HepG2 (cell line): ENCODE results near the gene PREX1. TPM values are rescaled to one million over a fixed set of nuclear protein-coding genes. Genes with fewer than 3 reads are reported as not detected.

ENCODE experiments used
- ATF1 ChIP-seq: IDR thresholded peaks from 2 replicates; pipeline ENCODE4 v1.6.1; 2016; ENCODE audit warnings: mild to moderate bottlenecking, control low read depth
- BRCA1 ChIP-seq: sonication (generic); formaldehyde crosslinking; IDR thresholded peaks from 2 replicates; pipeline ENCODE4 v1.4.0; 2020; ENCODE audit warnings: missing genetic modification reagents
- DNMT3B ChIP-seq: conservative IDR thresholded peaks from 2 replicates; pipeline ENCODE4 v1.6.1; 2016; ENCODE audit warnings: missing biosample characterization, control low read depth
- HNF4G ChIP-seq, 2 experiments: sonication (generic) in 1 of 2; formaldehyde crosslinking in 1 of 2; IDR thresholded peaks; 2 replicates each; pipeline versions ENCODE4 v1.4.0 to v1.6.1; 2011 to 2020; ENCODE audit warnings: borderline replicate concordance in 2 of 2, low read depth in 2 of 2, mild to moderate bottlenecking in 2 of 2, low read length in 1 of 2, missing genetic modification reagents in 1 of 2, moderate library complexity in 1 of 2
- MAFK ChIP-seq, 2 experiments: IDR thresholded peaks in 1 of 2; conservative IDR thresholded peaks in 1 of 2; 2 replicates each; pipeline ENCODE4 v1.6.1; 2011; ENCODE audit warnings: improper control_type of control experiment in 2 of 2, low read length in 2 of 2
- NFKBIZ ChIP-seq: IDR thresholded peaks from 2 replicates; pipeline ENCODE4 v1.6.1; 2018; ENCODE audit warnings: missing genetic modification reagents, missing compliant biosample characterization
- NRL ChIP-seq: sonication (generic); formaldehyde crosslinking; IDR thresholded peaks from 2 replicates; pipeline ENCODE4 v1.5.0; 2020; ENCODE audit warnings: missing genetic modification reagents, mild to moderate bottlenecking, moderate library complexity, borderline replicate concordance
- RFXAP ChIP-seq: sonication (generic); formaldehyde crosslinking; IDR thresholded peaks from 2 replicates; pipeline ENCODE4 v1.4.0; 2020; ENCODE audit warnings: missing genetic modification reagents, borderline replicate concordance
- ZMAT3 ChIP-seq: sonication (generic); formaldehyde crosslinking; conservative IDR thresholded peaks from 2 replicates; pipeline ENCODE4 v1.7.0; 2021; ENCODE audit warnings: missing genetic modification reagents
- ZNF101 ChIP-seq: sonication (generic); formaldehyde crosslinking; IDR thresholded peaks from 2 replicates; pipeline ENCODE4 v1.4.0; 2020; ENCODE audit warnings: mild to moderate bottlenecking, low read depth, missing genetic modification reagents, borderline replicate concordance
- ZNF180 ChIP-seq: sonication (generic); formaldehyde crosslinking; IDR thresholded peaks from 2 replicates; pipeline ENCODE4 v1.4.0; 2020; ENCODE audit warnings: low read depth, missing genetic modification reagents, borderline replicate concordance
- ZNF224 ChIP-seq: sonication (generic); formaldehyde crosslinking; IDR thresholded peaks from 2 replicates; pipeline ENCODE4 v1.5.0; 2020; ENCODE audit warnings: mild to moderate bottlenecking, missing genetic modification reagents
- ZNF30 ChIP-seq: sonication (generic); formaldehyde crosslinking; IDR thresholded peaks from 2 replicates; pipeline ENCODE4 v1.5.0; 2020; ENCODE audit warnings: mild to moderate bottlenecking, missing genetic modification reagents
- ZNF331 ChIP-seq: sonication (generic); formaldehyde crosslinking; IDR thresholded peaks from 2 replicates; pipeline ENCODE4 v1.4.0; 2020; ENCODE audit warnings: missing genetic modification reagents
- ZNF350 ChIP-seq: sonication (generic); formaldehyde crosslinking; IDR thresholded peaks from 2 replicates; pipeline ENCODE4 v1.4.0; 2020; ENCODE audit warnings: mild to moderate bottlenecking, low read depth, missing genetic modification reagents, borderline replicate concordance
- ZNF724P ChIP-seq: sonication (generic); formaldehyde crosslinking; IDR thresholded peaks from 2 replicates; pipeline ENCODE4 v1.8.0; 2022; ENCODE audit warnings: missing genetic modification reagents, borderline replicate concordance
- ZNF737 ChIP-seq: sonication (generic); formaldehyde crosslinking; IDR thresholded peaks from 2 replicates; pipeline ENCODE4 v1.5.0; 2020; ENCODE audit warnings: missing genetic modification reagents, mild to moderate bottlenecking, borderline replicate concordance
- ZSCAN30 ChIP-seq: sonication (generic); formaldehyde crosslinking; IDR thresholded peaks from 2 replicates; pipeline ENCODE4 v1.5.0; 2020; ENCODE audit warnings: mild to moderate bottlenecking, missing genetic modification reagents
- polyA plus RNA-seq, 8 experiments: library from polyadenylated mRNA; depleted of rRNA in 3 of 8; stranded (reverse) in 7 of 8; unstranded in 1 of 8; fragments of >200 nt; fragmentation: Illumina TruSeq in 4 of 8; extraction: Trizol in 4 of 8; gene quantifications; 2 replicates each; pipeline versions ENCODE4 v1.2.1 to v1.2.3, GENCODE V29; 2011 to 2016; ENCODE audit warnings: low read depth in 4 of 8, missing spikeins in 1 of 8, mixed read lengths in 1 of 8; ENCODE audit not compliant: insufficient read depth in 1 of 8
- total RNA-seq, 5 experiments: library from RNA; depleted of rRNA; stranded (reverse); fragments of >200 nt; fragmentation: Illumina TruSeq; extraction: Trizol; gene quantifications; 2 replicates each; pipeline ENCODE4 v1.2.3, GENCODE V29; 2016; ENCODE audit warnings: low read depth in 1 of 5
- TF ChIP-seq, protein P1 (sequence below): sonication (generic); formaldehyde crosslinking; conservative IDR thresholded peaks from 2 replicates; pipeline ENCODE4 v1.8.0; 2022; ENCODE audit warnings: missing genetic modification reagents
- TF ChIP-seq, protein P2 (sequence below): IDR thresholded peaks from 2 replicates; pipeline ENCODE4 v1.6.1; 2016; ENCODE audit warnings: control low read depth
- TF ChIP-seq, protein P3 (sequence below): sonication (generic); formaldehyde crosslinking; IDR thresholded peaks from 2 replicates; pipeline ENCODE4 v1.5.0; 2020; ENCODE audit warnings: missing genetic modification reagents
- TF ChIP-seq, protein P4 (sequence below): sonication (generic); formaldehyde crosslinking; IDR thresholded peaks from 2 replicates; pipeline ENCODE4 v1.8.0; 2022; ENCODE audit warnings: mild to moderate bottlenecking, missing genetic modification reagents, moderate library complexity

The PREX1 gene
- total and polyA plus RNA-seq, 2 of the 13 experiments (the other 11 are each of a cell fraction or from before 2014, with no cell fraction given), result 0.02 to 0.04 TPM

DNA sequence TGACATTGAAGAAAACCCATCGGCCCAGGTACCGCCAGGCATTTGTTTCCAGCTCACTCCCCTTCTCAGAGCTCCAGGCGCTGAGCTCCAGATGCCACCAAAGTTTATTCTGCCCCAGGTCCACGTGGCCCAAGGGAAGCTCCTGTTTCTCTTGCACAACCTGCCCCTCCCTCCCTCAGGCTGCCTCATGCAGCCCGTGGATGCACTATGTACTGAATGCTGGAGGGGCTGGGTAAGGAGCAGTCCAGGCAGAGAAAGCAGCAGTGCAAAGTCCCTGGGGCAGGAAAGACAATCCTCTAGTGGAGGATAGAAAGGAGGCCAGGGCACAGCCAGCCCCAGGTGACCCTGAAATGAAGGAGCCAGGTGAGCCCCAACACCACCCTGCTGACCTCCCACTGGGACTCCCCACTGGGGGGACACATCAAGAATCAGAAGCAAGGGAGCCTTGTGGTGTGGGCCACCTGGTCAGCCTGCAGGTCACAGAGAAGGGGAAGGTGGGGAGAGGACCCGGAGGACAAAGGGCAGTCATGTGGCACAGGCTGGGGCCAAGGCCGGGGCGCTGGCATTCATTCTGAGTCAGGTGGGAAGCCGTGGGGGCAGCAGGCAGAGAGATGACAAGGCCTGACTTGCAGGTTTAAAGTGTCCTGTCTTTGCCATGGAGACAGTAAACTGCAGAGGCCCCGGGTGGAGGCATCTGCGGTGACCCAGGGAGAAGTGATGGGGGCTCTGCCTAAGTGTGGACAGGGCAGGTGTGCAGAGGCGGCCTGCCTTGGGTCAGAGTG is 230.1 kb downstream of the PREX1 start (continued):
- TF ChIP-seq, protein P1, sequence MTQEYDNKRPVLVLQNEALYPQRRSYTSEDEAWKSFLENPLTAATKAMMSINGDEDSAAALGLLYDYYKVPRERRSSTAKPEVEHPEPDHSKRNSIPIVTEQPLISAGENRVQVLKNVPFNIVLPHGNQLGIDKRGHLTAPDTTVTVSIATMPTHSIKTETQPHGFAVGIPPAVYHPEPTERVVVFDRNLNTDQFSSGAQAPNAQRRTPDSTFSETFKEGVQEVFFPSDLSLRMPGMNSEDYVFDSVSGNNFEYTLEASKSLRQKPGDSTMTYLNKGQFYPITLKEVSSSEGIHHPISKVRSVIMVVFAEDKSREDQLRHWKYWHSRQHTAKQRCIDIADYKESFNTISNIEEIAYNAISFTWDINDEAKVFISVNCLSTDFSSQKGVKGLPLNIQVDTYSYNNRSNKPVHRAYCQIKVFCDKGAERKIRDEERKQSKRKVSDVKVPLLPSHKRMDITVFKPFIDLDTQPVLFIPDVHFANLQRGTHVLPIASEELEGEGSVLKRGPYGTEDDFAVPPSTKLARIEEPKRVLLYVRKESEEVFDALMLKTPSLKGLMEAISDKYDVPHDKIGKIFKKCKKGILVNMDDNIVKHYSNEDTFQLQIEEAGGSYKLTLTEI, result no peak
- TF ChIP-seq ZMAT3 (CRISPR knock-in tag) (no peak), ZNF224 (CRISPR knock-in tag) (no peak), ZNF724P (CRISPR knock-in tag) (no peak), NRL (no peak), RFXAP (peak; percentile 51; the same call in 1 of the 2 replicates), ZNF737 (CRISPR knock-in tag) (no peak), ZNF180 (CRISPR knock-in tag) (no peak), MAFK (conservative IDR thresholded peaks at IDR 0.05 in 1 of 2, IDR thresholded peaks at IDR 0.05 in 1 of 2; ENCODE audit: low read length in 2 of 2) (no peak), NFKBIZ (CRISPR knock-in tag) (peak; percentile 28; the same call in 1 of the 2 replicates), ZNF30 (CRISPR knock-in tag) (no peak), ATF1 (CRISPR knock-in tag) (no peak), ZNF350 (CRISPR knock-in tag) (peak; percentile 30; the same call in 1 of the 2 replicates), ZSCAN30 (CRISPR knock-in tag) (no peak), ZNF331 (CRISPR knock-in tag) (peak; percentile 51; the same call in 1 of the 2 replicates), DNMT3B (CRISPR knock-in tag) (no peak), ZNF101 (no peak), BRCA1 (no peak), HNF4G (IDR thresholded peaks at IDR 0.05; ENCODE audit: borderline replicate concordance, low read depth, low read length) (peak; percentile 61), HNF4G (CRISPR knock-in tag; IDR thresholded peaks at IDR 0.05; ENCODE audit: borderline replicate concordance, low read depth) (0 out of 2 replicates have a peak, but pooled peaks have one; percentile 38)
- TF ChIP-seq, protein P2, sequence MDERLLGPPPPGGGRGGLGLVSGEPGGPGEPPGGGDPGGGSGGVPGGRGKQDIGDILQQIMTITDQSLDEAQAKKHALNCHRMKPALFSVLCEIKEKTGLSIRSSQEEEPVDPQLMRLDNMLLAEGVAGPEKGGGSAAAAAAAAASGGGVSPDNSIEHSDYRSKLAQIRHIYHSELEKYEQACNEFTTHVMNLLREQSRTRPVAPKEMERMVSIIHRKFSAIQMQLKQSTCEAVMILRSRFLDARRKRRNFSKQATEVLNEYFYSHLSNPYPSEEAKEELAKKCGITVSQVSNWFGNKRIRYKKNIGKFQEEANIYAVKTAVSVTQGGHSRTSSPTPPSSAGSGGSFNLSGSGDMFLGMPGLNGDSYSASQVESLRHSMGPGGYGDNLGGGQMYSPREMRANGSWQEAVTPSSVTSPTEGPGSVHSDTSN, result no peak
- TF ChIP-seq, protein P3, sequence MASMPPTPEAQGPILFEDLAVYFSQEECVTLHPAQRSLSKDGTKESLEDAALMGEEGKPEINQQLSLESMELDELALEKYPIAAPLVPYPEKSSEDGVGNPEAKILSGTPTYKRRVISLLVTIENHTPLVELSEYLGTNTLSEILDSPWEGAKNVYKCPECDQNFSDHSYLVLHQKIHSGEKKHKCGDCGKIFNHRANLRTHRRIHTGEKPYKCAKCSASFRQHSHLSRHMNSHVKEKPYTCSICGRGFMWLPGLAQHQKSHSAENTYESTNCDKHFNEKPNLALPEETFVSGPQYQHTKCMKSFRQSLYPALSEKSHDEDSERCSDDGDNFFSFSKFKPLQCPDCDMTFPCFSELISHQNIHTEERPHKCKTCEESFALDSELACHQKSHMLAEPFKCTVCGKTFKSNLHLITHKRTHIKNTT, result no peak
- TF ChIP-seq, protein P4, sequence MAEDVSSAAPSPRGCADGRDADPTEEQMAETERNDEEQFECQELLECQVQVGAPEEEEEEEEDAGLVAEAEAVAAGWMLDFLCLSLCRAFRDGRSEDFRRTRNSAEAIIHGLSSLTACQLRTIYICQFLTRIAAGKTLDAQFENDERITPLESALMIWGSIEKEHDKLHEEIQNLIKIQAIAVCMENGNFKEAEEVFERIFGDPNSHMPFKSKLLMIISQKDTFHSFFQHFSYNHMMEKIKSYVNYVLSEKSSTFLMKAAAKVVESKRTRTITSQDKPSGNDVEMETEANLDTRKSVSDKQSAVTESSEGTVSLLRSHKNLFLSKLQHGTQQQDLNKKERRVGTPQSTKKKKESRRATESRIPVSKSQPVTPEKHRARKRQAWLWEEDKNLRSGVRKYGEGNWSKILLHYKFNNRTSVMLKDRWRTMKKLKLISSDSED (CRISPR knock-in tag), result no peak
